SHP77 treated with DMSO at 0.1 percent for 48 hours (cell line): Measurements from ENCODE around the gene DIPK1C.

Experiments
- DNase-seq: peaks from one replicate; lab custom pipeline; 2025; lab: John Stamatoyannopoulos, UW

DIPK1C gene

GRCh38 chr18:74451148-74451547, 6.0 kb downstream of the DIPK1C start:
- no peak for DNase-seq

- DNase-seq, result no peak
Measured at GRCh38 chr18:74450626-74451025, 6.5 kb downstream of the DIPK1C start.

GRCh38 chr18:74447404-74448152, 9.5 kb downstream of the DIPK1C start:
- DNase-seq, result no peak

GRCh38 chr18:74446631-74447403, 10.3 kb downstream of the DIPK1C start:
- DNase-seq, result no peak

GRCh38 chr18:74446178-74446577, 10.9 kb downstream of the DIPK1C start:
- DNase-seq, result no peak

GRCh38 chr18:74445585-74445984, 11.5 kb downstream of the DIPK1C start:
- no peak for DNase-seq

GRCh38 chr18:74444104-74444503, 13.0 kb downstream of the DIPK1C start:
- no peak for DNase-seq

GRCh38 chr18:74440808-74441427, 16.2 kb downstream of the DIPK1C start:
- no peak for DNase-seq

GRCh38 chr18:74438091-74438490, 19.0 kb downstream of the DIPK1C start:
- no peak for DNase-seq

- DNase-seq, result no peak
Measured at GRCh38 chr18:74436158-74436769, 20.8 kb downstream of the DIPK1C start.

- no peak for DNase-seq
Measured at GRCh38 chr18:74435740-74436139, 21.4 kb downstream of the DIPK1C start.

GRCh38 chr18:74434466-74434865, 22.6 kb downstream of the DIPK1C start:
- DNase-seq, result no peak

GRCh38 chr18:74430806-74431571, 26.1 kb downstream of the DIPK1C start:
- DNase-seq, result no peak

- DNase-seq, result no peak
Measured at GRCh38 chr18:74430231-74430630, 26.9 kb downstream of the DIPK1C start.

GRCh38 chr18:74429096-74429495, 28.0 kb downstream of the DIPK1C start:
- no peak for DNase-seq

- no peak for DNase-seq
Measured at GRCh38 chr18:74427442-74428112, 29.5 kb downstream of the DIPK1C start.

GRCh38 chr18:74425876-74426275, 31.2 kb downstream of the DIPK1C start:
- no peak for DNase-seq

- DNase-seq, result no peak
Measured at GRCh38 chr18:74425161-74425560, 31.9 kb downstream of the DIPK1C start.

- DNase-seq, result no peak
Measured at GRCh38 chr18:74422541-74422940, 34.6 kb downstream of the DIPK1C start.

- DNase-seq, result no peak
Measured at GRCh38 chr18:74420926-74421325, 36.2 kb downstream of the DIPK1C start.

- no peak for DNase-seq
Measured at GRCh38 chr18:74420481-74420880, 36.6 kb downstream of the DIPK1C start.
